HG03558 (cell line): Measurements from ENCODE around the gene SLC15A4.
A peak's percentile ranks its signal among the peaks of the same experiment; 100 is the strongest.
"Not testable (repeated sequence)": the region's sequence is repeated elsewhere in the genome, so short reads cannot be mapped to it uniquely, and the experiment has no call there.

ENCODE experiments used
- ATAC-seq: cut with Tn5 transposase; IDR thresholded peaks from one replicate; pipeline ENCODE4 v1.9.1; 2021; ENCODE audit warnings: moderate number of reproducible peaks; ENCODE audit not compliant: unreplicated experiment; ENCODE audit errors: extremely low read depth

The SLC15A4 gene

DNA sequence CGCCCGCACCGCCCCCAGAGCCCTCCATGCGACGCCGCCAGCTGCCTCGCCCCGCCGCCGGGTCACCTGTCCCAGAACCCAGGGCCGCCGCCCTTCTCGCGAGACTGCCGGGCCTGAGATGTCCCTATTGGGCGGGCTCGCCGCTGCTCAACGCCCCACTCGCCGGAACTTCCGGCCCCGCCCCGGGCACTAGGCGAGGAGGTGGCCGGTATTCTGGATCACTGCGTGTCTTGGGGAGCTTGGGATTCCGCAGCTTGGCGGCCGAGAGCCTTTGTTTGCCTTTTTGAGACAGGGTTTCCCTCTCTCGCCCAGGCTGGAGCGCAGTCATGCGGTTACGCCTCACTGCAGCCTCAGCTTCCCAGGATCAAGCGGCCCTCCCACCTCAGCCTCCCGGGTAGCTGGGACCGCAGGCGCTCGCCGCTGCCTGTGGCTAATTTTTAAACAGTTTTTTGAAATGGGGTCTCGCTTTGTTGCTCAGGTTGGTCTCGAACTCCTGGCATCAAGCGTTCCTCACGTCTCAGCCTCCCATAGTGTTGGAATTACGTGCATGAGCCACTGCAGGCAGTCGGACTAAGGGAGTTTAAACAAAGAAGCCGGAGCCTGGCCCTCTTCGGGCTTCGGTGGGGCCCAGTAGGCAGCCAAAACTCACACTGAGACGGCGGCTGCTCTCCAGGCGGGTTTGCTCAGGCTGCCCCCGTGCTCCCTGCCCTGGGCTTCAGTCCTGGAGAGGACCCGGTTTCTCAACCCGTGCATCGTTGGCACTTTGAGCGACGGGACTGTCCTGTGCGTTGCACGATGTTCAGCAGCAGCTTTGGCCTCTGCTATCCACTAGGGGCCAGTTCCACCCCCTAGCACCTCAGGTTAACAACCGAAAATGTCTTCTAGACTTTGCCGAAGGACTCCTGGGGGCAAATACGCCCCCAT is at the start of gene SLC15A4:
SLC15A4 (minus strand) TSS at position 43 of the 924 bp plus-strand sequence; CDS start at position 28, 15 bp downstream.
- peak; percentile 53 for ATAC-seq

DNA sequence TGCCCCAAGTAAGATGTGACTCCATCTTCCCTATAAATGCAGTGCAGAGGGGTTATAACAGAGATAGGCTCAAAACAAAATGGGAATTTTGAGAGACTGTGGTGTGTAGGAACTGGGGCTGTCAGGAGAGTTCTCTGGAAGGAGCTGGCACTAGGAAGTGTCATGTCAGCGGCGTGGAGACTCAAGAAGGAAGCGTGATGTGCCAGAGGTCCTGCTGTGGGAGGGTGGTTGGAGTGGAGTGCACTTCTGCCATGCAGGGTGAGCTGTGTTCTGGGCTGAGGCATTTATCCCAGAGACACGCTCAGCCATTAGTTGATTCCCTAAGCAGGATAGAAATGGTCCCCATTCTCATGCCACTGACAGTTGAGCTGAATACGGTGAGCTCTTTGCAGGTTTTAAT is 48.5 kb upstream of the SLC15A4 start:
- no peak for ATAC-seq

DNA sequence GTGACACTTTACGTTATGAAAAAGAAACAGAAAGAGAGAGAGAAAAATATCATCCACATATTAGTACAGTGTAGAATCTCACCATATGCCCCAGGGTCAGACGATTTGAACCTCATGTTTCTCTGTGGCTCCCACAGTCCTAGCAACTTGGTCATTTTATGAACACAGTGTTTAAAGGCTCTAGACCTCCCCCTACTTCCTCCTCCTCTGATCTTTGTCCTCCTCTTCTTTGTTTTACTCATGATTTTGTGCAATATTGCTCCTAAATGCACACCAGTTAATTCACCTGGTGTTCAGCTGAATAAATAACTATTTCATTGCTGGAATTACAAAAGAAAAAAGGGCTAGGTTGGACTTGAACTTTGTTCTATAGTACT is 47.7 kb upstream of the SLC15A4 start:
- ATAC-seq, result no peak

DNA sequence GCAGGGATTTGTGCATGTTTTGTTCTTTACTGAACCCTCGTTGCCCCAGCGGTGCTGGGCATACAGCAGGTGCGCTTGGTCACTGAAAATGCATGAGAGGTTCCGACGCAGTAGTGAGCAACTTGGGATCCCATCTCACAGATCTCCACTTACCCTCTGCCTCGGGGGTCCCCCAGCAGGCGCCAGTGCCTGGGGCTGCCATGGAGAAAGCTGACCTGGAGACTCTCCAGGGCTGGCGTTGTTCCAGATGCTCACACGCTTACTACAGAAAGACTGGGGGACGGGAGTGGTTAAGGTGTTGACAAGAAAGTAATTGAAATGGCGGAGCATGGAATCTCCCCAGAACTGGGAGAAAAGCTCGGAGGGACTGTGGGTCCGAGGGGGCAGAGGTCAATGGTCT is 43.7 kb upstream of the SLC15A4 start:
- no peak for ATAC-seq

DNA sequence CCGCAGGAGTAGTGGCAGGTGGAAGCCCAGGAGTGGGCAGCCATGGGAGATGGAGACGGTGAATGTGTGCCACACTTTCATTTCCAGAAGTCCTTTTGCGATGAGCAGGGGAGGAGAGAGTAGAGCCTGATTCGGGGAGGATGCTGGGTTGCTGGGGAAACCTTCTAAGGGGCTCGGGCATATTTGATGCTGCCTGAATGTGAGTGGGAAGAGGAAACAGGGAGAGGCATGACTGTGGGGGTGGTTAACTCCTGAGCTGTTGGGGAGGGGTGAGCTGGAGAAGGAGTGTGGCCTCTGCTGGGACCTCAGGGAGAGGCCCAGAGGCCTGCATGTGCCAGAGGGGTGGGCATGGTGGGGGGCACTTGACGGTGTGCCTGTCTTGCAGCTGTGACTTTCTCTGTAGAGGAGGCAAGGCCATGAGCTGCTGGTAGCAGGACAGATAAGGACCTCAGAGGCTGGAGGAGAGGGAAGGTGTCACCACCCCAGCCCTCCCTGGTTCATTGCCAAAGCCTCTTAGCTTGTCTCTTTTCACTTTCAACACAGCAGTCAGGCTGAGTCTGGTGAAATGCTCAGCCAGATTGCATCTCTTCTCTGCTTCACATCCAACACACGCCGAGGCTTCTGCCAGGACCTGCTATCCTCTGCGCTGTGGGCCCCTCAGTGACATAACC is 40.9 kb upstream of the SLC15A4 start:
- no peak for ATAC-seq

DNA sequence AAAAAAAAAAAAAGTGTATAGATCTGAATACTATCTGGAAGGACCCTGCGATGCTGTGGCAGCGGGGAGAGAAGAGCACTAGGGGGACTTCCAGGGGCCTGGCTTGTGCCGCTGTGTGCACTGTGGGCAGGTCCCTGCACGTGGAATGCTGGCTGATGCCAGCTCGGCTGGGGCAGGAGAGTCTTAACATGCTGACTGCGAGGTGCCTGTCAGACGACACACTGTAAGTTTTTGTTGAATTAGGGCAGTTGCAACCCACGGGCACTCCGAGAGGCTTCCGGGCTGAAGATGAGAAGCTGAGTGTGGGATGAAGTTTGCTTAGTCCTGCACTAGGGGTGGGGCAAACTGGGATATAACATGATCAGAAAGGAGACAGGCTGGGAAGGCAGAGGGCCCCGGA is 40.2 kb upstream of the SLC15A4 start:
- ATAC-seq, result no peak

DNA sequence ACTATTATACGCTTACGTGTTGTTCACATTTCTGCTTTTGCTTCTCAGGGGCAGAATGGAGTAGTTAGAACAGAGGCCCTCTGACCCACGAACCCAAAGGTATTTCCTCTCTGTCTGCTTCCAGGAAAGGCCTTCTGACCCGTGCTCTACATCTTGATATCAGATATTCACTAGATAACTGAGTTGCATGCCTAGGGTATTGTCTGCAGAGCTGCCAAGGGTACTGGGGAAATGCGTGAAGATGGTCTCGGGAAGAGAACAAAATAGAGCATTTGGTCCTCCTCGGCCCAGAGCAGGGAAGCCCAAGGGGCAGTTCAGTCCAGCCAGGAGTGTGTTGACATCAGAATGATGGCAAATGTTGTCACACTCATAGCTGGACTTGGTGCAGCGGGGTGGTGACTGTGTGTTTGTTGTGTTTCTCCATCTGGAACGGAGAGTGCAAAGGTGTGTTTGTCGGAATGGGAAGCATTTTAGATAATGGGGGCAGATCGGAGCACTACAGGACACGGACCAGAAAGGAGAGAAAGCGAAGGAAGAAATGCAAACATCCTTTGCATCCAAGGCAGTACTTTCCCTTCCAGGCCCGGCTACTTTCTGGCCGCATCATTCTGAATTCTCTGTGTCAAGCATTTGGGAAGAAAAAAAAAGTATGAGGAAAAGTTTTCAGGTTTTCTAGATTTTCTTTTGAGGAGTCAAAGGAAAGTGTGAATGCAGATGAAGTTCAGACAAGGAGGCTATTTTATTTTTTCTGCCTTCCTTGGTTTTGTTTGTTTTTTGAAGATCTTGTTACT is 37.7 kb upstream of the SLC15A4 start:
- no peak for ATAC-seq

DNA sequence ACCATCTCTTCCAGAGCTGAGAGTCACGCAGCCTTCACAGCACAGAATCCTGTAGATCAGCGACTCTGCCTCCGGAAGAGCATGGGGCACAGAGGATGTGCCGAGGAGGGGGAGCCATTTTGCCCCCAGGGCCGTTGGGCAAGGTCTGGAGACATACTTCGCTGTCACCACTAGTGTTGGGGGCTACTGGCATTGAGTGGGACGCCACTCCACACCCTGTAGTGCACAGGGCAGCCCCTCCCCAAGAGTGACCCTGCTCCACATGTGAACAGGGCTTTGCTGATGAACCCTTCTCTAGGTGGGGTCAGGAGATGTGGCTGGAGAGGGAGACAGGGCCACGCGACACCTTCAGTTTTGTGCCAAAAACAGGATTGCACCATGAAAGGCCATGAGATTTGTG is 35.6 kb upstream of the SLC15A4 start:
- ATAC-seq, result no peak

DNA sequence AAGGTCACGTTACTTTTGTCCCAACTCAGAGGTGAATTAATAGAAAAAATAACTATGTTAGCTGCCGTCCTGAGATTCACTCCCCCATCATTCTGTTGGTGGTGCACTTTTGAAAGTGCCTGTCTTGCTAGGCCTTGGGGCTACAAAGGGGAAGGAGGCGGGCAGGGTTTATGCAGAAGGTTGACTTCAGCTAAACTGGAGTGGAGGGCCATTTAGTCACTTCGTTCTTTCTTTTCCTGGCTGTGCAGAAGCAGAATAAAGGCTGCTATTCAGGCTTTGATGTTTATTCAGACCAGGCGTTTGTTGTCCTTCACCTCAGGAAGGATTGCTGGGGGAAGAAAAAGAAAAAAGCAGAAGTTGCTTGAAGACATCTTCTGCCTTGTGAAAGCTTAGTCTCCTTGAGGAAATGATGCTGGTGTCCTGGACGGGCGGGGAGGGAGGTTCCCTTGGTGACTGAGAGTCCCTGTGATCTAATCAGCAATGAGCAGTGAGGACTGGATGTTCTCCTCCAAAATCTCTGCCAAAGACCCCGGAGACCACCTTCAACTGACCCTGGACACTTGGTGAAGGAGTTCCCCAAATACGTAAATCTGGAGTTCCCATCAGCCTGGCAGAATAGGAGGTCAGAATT is 33.5 kb upstream of the SLC15A4 start:
- ATAC-seq, result no peak

DNA sequence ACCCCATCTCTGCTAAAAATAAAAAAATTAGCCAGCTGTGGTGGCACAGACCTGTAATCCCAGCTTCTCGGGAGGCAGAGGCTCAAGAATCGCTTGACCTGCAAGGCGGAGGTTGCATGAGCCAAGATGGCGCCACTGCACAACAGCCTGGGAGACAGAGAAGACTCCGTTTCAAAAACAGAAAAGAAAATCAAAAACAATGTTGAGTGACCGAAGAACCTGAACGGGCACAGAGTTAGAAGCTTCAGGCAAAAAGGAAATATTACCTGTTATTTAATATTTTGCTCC is 33.0 kb upstream of the SLC15A4 start:
- no peak for ATAC-seq

DNA sequence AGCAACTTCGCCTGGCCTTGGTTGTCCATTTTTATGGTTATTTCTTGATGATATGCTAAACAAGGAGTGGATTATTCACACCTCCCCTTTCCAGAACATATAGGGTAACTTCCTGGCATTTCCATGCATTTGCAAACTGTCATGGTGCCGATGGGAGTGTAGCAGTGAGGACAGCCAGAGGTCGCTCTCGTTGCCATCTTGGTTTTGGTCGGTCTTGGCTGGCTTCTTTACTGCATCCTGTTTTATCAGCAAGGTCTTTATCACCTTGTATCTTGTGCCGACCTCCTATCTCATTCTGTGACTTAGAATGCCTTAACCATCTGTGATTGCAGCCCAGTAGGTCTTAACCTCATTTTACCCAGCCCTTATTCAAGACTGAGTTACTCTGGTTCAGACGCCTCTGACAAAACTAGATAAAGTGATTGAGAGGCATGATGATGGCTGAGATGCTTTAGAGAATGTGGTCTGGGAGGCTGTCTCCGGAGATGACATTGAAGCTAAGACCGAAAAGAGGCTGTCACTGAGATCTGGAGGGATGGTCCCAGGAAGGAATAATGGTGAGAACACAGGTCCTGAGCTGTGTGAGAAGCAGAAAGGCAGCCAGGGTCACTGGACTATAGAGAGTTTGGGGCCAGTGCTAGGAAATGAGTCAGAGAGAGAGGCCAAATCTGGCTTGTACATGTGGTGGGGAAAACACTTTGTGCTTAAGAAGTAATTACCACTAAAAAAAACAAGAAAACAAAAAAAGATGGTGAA is 32.5 kb upstream of the SLC15A4 start:
- no peak for ATAC-seq

DNA sequence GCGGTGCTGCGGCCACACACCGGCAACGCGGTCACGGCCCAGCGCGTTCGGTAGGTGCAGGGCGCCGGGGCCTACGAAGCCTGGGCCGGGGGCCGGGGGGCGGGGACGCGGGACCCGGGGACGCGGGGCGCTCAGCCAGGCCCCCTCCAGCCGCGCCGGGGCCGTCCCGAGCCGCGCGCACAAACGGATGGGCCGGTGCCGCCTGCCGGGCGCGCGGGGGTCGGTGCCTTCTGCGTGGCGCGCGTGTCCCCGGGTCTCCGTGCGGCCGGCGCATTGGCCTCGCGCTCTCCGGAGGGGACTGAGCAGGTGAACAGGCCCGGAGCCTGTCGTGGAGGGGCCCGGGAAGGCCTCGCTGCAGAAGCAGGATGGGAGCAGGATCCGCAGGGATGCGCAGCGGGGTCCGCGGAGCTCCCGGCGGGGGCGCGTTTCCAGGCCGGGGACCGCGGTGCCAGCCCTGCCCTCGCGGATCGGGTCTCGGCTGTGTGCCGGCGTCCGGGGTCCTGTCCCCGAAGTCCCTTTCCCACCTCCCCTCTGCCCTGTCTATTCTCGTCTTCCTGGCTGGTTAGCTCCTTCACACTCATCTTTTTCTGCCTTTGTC is 29.9 kb upstream of the SLC15A4 start:
- no peak for ATAC-seq

DNA sequence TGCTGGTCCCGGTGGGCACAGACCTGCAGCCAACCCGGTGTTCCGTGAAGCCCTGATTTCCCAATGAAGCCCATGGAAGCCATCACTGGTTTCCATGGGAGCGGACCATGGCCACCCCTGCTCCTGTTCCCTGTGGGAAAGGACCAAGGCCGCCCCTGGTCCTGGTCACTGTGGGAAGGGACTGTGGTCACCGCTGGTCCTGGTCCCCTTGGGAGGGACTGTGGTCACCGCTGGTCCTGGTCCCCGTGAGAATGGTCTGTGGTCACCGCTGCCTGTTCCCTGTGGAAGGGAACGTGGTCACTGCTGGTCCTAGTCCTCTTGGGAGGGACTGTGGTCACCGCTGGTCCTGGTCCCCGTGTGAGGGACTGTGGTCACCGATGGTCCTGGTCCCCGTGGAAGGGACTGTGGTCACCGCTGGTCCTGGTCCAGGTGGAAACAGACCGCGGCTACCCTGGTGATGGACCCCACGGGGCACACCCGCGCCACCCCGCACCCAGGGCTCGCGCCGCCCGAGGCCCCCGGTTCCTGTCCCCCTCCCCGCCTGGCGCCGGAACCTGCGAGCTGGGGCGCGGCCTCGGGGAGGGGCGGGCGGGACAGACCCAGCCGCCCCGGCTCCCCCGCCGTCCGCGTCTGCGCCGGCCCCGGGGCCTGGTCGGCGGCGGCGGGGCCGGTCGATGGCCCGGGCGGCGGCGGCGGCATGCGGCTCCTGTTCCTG is 29.3 kb upstream of the SLC15A4 start, which contains the start of gene GLT1D1:
GLT1D1 (plus strand) TSS at position 594 of the 715 bp plus-strand sequence; CDS start at position 698, 104 bp downstream.
- no peak for ATAC-seq

DNA sequence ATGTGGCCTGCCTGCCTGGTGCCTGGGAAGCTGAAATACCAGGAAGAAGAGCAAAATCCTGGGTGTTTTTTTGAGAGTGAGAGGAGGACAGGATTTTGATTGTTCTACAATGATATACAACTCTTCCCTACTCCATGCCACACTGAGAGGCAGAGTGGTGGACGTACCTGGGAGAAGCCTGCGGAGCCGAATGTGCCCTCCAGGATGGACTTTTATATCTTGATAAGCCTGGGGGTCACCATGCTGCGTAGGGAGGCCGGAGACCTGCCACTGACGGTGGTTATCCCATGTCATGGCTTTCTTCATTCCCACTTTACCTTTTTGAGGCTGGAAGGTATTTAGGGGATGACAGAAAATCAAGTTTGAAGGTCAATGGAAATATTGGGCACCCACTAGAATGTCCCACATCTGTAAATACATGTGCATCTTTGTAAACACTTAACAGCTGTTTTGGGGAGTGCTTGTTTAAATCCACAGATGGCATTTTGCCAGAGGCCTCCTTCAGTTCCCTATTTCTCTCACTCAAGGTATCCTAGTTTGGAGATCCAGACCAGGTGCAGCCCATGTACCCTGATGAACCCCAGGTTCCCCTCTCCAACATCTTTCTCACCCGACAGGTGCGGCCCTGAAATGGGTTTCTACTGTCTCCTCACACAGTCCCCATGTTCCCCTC is 28.4 kb upstream of the SLC15A4 start:
- no peak for ATAC-seq

DNA sequence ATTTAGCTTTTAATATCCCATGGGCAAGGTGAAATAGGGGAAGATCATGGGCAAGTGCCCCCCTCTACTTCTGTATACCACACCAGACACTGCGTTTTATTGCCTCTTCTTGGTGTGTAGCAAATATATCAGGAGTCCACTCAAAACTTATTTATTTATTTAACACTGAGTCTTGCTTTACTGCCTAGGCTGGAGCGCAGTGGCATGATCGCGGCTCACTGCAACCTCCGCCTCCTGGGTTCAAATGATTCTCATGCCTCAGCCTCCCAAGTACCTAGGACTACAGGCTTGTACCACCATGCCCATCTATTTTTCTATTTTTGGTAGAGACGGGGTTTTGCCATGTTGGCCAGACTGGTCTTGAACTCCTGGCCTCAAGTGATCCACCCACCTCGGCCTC is 27.7 kb upstream of the SLC15A4 start:
- not testable (repeated sequence) for ATAC-seq

DNA sequence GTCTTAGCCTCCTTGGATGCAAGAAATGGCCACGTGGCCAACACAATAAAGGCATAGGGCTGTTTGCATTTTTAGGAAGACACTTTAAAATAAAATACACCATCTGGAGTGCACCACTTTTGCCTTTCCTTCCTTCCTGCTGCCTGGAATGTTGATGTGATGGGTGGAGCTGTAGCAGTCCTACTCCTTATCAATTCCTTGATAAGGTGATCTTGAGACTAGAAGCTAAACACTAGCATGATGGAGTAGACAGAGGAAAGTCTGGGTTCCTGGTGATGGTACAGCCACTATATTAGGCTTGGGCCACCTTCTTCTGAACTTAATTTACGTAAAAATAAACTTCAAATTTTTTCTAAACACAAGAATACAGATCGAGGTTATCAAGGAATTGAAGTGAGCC is 26.6 kb upstream of the SLC15A4 start:
- ATAC-seq, result no peak

DNA sequence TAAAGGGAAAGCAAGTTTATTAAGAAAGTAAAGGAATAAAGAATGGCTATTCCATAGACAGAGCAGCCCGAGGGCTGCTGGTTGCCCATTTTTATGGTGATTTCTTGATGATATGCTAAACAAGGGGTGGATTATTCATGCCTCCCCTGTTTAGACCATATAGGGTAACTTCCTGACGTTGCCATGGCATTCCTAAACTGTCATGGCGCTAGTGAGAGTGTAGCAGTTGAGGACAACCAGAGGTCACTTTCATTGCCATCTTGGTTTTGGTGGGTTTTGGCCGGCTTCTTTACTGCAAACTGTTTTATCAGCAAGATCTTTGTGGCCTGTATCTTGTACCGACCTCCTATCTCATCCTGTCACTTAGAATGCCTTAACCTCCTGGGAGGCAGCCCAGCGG is 26.0 kb upstream of the SLC15A4 start:
- ATAC-seq, result not testable (repeated sequence)

DNA sequence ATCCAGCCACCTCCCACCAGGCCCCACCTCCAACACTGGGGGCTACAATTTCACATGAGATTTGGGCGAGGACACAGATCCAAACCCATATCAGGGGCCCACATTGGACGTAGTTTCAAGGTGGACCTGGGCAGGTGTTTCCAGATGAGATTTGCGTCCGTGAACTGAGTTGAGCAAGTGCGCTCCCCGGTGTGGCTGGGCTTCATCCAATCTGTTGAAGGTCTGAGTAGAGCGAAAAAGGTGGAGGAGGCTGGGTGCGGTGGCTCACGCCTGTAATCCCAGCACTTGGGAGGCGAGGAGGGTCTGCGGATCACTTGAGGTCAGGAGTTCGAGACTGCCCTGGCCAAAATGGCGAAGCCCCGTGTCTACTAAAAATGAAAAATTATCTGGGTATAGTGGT is 24.6 kb upstream of the SLC15A4 start:
- ATAC-seq, result no peak
